Islet precursor cell (in vitro differentiated cells): ENCODE measurements around the gene TPRG1.

Experiments used
- DNase-seq: peaks from one replicate; pipeline ENCODE4 v3.0.0-alpha.2; 2018

Gene TPRG1

DNA sequence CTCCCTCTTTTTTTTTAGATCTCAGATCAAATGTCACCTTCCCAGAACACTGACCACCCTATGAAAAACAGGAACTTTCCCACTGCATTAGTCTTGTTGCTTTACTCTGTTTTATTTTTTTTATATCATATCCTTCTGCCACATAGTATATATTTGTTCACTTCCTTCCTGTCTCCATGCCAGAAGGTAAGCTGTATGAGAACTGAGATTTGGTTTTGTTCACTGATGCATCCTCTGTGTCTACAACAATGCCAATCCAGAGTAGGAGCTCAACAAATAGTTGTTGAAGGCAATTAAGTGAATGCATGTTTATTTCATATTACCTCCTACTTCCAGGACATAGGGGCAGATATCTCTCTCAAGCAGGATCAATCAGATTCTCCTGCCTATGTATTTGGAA lies 114.4 kb downstream of the TPRG1 start:
- DNase-seq, result no peak

DNA sequence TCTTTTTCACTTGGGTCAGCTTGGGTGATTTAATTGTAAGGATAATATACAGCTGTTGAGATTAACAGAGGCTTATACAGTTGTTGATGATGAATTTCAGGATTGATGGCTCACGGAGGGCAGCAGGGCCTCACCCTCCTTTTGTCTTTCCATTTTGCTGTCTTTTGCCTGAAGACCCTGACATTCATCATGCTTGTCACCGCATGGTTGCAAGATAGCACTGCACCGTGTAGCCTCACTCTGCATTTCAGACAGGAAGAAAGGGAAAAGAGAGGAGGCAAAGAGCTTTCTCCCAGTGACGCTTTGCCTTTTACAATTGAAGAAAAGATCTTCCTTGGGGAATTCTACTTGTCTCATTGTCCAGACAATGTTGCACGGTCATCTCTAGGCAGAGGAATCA lies 115.1 kb downstream of the TPRG1 start:
- DNase-seq, result no peak

DNA sequence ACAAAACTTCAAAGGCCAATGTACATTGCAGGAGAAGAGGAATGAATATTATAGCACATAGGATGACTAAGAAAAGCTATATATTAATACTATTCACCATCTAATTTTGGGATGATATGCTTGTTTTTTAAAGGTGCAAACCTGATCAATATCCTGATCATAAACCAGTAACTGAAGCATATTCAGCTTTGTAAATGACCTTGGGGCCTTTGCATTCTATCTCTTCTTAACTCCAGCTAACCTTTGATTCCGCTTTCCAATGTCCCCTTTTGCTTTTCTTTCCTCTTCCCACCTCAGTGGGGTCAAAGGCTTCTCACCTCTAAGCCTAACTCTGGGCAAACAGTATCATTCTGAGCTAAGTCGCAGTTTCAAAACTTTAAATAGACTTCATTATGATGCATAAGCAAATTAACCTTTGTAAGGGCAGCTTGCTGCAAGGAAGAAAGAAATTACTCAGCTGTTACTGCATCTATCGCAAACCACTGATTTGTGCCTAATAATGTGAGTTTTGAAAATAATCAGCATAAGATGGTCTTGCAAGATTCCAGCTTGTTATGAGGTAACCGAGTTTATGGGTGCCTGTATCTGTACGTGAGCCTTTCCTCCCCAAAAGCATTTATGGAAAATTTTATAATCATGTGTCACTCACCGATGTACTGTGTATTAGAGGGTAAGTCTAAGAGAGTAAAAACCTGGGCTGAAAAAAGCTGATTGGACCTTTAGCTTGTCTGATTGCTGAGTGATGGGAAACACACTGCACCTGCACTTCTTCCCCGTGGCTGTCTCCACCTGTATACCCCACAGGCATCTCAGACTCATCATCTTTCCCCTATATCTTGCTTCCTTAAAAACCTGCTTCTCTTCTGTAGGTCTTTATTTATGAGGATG lies 116.8 kb downstream of the TPRG1 start:
- no peak for DNase-seq

DNA sequence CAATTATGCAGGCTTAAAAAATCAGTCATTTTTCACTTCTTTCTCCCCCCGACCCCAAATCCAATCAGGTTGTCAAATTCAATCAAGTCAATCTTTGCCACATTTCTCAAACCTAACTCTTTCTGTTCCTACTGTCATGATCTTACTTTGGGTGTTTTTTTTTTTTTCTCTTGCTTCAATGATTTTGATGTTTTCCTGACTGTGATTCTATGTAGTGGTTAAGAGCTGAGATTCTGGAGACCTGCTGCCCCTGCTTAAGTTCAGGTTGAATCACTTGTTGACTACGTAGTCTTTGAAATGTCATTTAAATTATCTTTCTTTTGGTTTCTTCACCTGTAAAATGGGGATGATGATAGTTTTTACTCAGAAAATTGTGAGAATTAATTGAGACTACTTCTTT lies 117.5 kb downstream of the TPRG1 start:
- no peak for DNase-seq

DNA sequence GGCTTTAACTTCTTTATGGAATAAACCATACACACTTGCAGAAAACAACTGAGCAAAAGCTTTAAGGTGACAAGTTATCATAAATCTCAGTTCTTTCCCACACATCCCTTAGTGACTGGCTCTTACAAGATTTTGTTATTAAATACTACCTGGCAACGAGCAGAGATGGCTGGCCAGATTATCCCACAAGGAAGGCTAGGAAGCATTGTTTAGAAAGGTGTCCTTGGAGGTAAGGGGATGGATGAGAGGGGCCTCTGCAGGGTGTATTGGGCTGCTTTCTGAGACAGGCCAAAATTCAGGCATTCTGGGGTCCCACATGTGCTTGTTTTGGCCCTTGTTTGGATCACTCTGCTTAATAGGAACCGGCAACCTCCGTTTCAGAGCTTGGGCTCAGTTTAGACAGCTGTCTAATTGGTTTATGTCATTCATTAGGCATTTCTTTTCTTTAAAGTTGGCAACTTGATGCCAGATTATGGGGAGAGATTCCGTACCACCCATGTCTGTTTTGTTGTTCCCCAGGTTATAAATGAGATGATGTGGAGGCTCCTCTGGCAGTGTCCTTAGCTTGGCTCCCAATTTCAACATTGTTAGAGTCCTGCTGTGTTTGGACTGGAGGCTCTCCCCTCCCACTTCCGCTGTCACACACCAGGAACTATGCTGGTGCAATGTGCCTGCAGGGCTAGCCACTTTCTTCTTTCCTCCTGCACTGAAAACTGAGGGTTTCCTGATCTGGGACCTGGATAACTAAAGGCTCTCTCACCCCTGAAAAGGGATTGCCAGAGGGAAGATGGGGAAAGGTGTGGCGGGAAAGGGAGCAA lies 121.1 kb downstream of the TPRG1 start:
- DNase-seq, result peak; percentile 62

DNA sequence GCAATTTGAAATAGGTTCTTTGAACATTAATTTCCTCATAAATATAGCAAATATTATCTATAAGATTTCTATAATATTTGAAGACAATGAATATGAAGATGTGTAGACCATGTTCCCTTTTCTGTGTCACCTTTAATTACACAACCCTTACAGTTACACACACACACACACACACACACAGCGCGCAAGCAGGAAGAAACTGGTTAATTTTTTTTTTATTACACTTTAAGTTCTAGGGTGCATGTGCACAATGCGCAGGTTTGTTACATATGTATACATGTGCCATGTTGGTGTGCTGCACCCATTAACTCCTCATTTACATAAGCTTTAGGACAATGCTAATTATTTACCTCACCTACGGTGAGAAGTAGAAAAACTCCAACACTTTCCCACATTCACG lies 122.9 kb downstream of the TPRG1 start:
- no peak for DNase-seq

DNA sequence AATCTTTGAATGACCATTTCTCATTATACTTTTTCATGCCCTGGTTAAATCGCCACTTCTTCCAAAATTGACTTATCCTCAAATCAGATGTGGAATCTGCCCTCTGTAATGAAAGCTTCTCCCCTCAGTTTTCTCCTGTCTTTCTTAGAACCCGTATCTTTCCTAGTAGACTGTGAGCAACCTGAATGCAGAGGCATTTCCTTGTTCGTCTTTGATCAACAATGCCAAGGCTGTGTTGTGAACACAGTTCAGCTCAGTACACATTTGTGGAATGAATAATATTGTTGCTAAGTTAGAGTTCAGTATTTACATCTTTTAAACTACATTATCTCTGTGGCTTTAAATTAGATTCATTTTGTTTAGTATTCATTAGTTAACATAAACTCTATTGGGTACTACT lies 123.3 kb downstream of the TPRG1 start:
- no peak for DNase-seq

DNA sequence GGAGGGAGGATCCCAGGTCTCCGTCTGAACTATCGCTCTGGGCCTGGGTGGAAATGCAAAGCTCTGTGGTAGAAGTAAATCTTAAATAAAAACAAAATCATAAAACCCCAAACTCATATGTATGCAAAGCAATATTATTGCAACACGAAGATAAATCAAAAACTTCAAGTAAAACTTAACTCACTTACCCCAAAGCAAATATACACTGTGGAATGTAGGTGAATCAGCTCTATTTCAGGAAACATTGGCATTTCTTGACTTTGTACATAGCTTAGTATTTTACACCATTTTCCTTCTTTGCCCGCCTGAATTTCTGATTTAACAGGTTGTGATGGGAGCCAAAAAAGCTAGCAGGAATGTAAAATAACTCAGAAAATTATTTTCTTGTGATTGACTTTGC lies 126.2 kb downstream of the TPRG1 start:
- DNase-seq, result no peak

DNA sequence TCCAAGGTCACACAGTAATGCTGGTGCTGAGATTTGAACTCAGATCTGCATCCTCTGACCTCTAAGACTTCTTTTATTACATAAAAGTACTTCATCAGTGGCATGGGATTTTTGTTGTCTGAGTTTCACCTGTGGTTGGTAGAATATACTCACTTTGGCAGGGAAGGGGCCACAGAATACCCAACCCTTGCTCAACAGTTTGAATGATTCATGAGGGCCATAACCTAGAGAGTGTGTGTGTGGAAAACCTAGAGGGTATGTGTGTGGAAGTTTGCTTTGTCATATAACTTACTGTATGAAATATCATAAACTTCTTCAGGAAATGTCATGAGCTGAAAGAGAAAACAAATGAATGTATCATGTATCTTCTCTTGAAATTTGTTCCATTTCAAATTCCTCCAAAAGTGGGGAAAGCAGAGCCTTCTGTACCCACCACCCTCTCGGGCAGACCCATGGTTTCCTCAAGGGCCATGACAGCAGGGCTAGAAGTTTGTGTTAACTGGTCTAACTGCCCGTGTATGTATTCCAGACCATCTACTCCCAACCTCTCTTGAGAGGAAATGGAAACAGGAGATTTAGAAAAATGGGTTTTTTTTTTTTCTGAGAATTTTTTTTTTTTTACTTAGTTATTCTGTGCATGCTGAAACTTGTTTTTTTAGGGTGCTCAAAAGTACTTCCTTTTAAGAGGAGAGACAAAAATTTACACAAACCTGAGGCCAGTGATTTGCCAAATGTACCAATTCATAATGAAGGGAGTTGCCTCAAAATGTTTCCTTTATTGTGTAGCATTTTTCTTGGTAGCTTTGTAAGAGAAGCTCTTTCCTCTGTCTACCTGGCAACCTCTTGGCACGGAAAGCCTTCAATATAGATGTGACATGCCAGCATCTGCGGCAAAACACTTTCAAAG lies 127.0 kb downstream of the TPRG1 start:
- no peak for DNase-seq

DNA sequence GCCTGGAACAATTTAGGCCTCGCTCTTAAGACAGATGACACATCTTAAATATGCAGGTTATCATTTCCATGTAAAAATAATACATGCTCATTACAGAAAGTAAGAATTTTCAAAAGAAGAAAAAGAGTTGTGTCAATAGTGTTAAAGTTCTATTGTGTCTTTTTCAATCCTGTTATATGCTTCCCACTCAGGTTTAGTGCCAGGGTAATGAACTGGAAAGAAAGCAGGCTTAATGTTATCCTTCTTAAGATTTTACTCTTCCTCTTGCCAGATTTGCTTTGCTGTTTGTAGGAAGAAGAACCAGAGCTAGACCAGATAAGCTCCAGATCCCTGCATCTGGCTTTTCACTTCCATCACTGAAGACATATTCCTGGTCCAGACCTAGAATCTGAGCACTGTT lies 128.6 kb downstream of the TPRG1 start:
- no peak for DNase-seq

DNA sequence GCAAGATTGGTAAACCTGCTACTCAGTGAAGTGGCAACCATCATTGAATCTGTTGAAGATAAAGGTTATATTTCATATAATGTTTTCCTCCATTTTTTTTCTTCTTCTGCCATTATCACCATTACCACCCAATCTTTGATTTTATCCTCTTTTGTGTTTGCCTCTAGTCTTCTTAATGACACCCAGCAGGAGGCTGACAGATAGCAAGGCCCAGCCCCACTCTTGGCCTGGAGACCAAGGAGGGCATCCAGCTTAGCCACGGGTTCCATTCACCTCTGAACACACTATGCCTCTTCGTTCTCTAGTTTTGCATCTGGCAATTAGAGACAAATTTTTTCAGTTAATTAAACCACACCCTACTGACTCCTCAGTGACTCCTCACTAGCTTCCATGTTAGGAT lies 129.7 kb downstream of the TPRG1 start:
- no peak for DNase-seq

DNA sequence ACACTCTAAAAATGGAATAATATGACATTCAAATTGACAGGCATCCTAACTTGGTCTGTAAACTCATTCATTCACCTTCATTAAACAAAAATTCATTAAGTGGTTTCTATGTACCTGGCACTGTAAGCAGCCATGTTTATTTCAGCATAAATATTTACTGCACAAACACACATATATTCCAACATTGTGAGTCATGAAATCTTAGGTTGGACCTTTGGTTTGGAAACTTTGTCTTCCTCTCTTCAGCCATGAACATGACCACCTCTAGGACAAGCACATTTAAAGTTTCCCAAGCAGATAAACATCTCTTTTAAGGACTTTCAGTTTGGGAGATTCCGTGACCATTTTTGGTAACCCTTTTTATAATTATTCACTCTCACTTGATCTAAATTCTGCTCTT lies 131.8 kb downstream of the TPRG1 start:
- no peak for DNase-seq

DNA sequence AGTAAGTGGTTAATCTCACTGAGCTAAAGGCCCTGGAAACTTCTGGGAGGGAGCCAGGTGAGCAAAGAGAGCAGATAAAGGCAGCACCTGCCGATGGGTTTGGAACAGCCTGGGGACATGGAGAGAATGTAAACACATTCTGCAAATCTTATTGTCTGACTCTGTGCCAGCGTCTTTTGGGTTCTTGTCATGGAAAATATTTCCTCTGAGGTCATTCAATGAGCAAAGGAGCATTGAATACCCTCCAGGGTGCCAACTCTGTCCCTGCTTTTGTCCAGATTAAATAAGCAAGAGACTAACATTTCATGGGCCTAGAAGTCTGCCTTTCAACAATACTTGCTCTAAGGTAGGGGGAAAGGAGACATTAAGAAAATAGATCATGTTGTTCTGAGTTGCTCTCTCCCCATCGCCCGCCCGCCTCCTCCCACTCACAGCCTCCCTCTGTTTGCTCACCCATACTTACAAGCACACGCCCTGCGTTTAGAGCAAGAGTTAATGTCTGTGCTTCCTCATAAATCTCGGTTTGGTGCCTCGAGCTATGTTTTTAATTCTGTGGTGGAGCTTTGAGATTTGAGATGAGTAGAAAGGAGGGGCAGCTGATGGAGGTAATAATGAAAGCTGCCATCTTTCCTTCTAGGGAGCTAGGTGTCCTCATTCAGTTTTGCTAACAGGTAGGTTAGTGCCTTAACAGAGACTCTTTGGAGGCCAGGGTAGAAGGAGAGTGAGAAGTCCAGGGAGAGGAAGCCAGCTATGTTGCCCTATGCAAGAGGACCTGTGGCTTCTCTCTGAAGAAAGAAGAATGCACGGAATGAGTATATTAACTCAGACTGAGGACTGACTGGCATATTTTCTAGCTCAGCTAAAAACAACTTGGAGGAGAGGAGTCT lies 132.9 kb downstream of the TPRG1 start:
- DNase-seq, result peak; percentile 77

DNA sequence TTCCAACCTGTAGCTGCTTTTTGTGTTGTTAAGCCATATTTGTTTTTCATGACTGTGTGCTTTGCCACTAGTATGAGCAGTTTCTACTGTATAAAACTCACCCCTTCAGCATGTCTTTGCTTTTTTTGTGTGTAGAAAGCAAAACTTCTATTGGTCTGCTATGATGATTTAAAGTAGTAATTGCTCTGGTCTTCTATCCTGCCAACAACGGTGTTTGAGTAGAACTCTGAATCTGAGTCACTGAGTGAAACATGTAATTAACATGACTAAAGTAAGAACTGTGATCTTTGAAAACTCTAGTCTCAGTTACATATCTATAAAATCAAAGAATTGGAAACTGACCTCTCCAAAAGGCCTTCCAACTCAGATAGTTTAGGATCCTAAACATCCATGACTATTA lies 133.6 kb downstream of the TPRG1 start:
- no peak for DNase-seq

DNA sequence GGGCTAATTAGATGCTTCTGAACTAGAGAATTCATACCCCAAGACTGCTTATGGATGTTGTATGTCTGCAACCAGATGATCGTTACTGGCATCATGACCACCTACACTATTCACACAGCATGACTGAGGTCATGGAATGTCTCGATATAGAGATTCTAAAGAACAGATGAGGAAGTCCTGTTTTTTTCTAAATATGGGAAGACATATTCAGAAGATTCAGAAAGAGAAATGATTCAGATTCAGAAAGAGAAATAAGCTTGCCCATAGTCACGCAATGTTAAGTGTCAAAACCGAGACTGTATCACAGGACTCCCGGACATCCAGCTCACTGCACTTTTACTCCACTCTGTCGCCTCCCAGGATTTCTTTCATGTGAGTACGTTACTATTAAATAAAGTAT lies 136.2 kb downstream of the TPRG1 start:
- DNase-seq, result no peak

DNA sequence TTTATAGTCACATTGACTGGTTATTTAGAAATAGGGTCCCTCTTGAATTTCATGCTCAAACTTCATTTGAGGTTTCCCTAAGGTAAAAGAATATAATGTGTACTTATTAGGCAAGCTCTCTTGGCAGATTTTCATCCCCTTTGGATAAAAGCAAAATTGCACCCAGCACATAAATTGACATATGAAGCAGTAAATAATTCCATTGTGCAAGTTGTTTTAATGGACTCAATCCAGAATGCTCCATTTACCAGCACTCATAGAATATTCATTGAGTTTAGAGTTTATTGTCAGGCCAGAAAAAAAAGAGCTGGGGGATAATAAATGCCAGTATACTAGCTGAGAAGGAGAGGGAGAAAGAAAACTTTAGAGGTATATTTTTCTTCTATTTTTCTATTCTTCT lies 136.8 kb downstream of the TPRG1 start:
- no peak for DNase-seq

DNA sequence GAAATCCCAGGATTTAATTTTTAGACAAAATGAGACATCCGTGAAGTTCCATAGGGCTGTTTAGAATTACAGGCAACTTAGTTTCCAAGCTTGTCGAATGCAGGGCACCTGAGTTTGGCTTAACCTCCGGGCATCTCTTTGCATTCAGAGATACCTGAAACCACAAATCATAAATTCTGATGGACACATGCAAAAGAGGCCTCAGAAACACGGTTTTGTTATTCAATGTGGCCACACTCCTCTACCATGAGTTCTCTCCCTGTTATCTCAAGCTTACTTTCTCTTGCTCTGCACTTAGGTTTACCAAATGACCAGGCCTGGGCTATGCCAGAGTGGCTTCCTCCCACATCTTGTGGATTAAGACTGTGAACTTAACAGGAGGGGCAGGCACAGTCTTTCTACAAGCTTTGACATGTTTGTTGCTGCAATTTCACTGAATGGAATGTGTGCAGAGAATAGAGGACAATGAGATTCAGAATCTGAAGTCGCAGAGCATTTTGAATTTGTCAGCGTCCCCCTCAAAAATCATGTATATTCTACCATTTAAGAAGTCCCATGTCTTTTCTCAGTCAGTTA lies 137.7 kb downstream of the TPRG1 start:
- DNase-seq, result no peak

DNA sequence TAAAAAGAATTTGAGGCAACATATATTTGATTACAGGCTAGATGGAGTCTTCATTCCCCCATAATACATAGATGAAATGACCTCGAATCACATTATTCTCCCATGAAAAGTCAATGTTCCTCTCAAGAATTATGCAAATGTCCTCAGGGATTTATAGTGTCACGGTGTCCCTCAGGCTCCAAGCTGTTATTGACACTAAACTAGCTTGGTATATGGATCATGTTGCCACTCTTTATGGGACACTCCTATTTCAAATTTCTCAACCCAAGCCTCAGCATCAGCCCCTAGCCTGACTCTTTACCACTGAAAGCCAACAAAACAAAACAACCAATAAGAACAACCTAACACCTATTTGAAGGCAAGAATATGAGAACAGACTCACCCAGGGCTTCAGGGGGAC lies 139.8 kb downstream of the TPRG1 start:
- no peak for DNase-seq

DNA sequence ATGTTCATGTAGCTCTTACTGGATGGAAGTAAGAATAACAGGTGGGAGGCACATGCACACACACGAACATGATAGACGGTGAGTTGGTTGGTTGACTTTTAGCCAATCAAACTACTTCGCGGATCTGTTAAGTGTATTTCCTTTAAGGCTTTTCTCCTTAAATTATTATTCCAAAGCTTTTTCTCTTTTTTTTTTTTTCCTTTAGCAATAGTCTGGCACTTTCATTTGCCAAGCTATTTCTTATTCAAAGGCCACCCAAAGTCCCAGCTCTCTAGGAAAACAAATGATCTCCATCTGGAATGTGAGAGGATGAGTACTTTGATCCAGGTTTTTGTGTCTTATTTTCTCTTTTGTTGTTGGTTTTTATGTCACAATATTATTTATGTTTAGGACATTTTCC lies 141.1 kb downstream of the TPRG1 start:
- DNase-seq, result no peak

DNA sequence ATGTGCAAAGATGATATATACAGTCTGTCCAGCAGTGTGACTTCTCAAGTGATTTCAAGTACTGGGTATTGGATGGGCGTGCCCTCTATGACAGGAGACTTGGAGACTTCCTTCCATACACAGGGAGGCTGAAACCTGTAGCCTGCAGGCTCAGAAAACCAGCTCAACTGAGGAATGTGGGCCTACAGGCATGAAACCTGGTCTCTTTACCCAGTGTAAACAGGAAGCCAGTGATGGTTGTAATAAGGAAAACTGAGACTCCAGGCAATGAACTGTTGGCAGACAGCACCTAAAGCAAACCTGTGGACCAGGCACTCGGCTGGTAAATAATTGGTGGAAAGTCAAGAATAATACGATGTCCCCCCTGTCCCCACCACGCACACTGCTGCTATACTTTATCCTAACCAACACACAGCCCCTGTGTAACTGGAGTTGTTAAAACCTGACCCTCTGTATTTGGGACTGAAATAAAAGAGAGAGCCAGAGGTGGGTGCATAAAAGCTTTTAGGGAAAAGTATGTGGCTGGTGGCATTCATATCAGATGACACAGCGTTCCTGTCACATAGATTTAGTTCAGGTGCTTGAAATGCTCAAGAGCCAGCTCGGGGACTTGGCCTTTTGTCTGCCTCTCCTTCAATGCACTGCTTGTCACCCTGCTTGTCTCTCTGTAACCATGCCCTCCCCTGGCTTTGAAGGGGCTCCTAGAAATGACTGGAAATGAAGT lies 144.7 kb downstream of the TPRG1 start:
- peak; percentile 96 for DNase-seq

DNA sequence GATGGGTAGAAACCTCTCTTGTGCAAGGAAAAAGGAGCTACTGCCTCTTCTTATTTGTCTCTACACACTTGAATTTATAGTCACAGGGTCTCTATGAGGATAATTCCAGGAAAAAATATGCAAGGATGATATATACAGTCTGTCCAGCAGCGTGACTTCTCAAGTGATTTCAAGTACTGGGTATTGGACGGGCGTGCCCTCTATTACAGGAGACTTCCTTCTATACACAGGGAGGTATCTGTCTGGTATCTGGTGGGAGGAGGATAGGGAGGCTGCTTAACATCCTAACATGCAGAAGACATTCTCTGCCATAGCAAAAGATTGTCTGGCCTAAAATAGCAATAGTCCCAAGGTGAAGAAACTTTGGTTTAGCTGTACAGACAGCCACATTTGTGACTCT lies 146.1 kb downstream of the TPRG1 start:
- DNase-seq, result no peak
